HG03139 (cell line): ENCODE measurements around the gene UNC13C.

ENCODE experiments used
- ATAC-seq: cut with Tn5 transposase; IDR thresholded peaks from one replicate; pipeline ENCODE4 v1.9.1; 2021; ENCODE audit not compliant: unreplicated experiment

The UNC13C gene

DNA sequence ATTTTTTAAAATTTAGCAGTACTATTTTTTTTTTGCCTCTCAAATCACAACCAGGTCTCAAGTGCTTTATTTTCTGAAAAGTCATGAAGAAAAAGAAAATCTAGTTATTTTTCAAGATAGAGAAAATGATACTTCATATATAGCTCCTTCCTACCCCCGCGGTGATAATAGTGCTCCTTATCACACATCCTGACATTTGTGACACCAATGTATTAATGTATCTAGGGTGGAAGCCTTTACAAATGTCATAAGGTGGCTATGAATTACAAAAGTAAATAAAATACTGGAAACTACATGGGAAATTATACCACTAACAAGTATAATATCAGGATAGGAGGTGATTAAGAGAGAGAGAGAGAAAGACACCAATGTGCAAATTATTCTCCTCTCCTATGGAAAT lies 582.2 kb downstream of the UNC13C start:
- ATAC-seq: no peak

DNA sequence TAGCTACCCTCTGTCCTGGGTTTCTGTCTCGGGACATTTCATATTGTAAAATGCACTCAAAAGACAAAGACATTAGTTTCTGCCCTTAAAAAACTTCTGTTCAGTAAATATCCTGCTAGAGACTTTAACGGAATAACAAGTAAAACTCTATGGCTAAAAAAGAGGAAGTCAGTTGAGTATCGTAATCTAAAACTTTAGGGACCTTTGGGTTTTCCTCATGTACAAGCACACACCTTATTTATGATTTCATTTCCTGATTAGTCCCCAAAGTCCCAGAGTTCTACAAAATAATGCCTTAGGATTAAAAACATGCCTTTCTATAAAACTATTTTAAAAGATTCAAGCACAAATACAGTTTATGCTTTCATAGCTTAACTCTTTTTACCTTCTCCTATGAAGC lies 585.9 kb downstream of the UNC13C start:
- no peak for ATAC-seq

GRCh38 chr15:54566654-54567053 lies 588.4 kb downstream of the UNC13C start:
- ATAC-seq: no peak

- no peak for ATAC-seq
Observed at GRCh38 chr15:54567408-54568035, 589.3 kb downstream of the UNC13C start.

- no peak for ATAC-seq
Observed at GRCh38 chr15:54568381-54568780, 590.1 kb downstream of the UNC13C start.

DNA sequence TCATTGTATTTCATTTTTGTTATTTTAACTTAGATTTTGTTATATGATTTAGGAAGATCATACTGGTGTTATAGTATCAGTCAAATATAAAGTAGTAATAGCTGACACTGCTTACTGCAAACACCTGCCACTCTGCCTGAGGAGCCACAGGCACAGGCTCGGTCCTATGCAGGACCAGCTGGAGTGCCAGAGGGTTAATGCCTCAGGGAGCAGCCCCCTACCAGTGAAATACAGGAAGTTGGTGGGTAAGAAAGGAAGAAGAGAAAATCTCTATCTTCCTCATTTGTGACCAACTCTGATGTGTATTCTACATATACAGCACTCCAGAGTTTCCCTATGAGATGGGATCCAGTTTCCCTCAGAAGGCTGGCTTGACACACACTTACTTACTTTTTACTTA lies 593.3 kb downstream of the UNC13C start:
- no peak for ATAC-seq

- ATAC-seq: no peak
Observed at GRCh38 chr15:54575586-54575985, 597.3 kb downstream of the UNC13C start.

DNA sequence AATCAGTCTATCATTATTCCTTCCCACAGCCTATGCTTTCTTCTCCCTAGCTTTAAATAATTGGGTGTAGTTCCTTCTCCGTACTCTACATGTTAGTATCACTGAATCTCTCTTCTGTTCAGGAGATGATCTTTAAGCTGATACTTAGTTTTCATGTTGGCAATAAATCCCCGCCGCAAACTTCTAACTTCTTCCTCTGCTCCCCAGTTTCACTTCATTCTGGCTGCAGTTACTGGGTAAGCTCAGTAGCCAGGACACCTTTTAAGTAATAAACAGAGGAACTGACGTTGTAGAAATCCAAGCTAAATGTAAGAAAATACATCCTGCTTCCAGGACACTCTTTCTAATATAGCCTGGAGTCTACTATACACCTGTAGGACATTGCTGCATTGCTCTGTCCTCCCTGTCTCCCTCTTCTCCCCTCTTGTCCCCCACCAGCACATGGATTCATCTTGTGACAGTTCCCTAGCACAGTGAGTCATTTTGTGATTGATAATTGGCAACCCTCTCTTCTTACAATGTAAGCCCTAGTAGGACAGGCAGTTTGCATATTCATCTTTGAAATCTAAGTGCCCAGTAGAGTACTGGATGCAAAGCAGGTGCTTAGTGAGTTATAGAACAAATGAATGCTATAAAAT lies 598.2 kb downstream of the UNC13C start:
- ATAC-seq: no peak

DNA sequence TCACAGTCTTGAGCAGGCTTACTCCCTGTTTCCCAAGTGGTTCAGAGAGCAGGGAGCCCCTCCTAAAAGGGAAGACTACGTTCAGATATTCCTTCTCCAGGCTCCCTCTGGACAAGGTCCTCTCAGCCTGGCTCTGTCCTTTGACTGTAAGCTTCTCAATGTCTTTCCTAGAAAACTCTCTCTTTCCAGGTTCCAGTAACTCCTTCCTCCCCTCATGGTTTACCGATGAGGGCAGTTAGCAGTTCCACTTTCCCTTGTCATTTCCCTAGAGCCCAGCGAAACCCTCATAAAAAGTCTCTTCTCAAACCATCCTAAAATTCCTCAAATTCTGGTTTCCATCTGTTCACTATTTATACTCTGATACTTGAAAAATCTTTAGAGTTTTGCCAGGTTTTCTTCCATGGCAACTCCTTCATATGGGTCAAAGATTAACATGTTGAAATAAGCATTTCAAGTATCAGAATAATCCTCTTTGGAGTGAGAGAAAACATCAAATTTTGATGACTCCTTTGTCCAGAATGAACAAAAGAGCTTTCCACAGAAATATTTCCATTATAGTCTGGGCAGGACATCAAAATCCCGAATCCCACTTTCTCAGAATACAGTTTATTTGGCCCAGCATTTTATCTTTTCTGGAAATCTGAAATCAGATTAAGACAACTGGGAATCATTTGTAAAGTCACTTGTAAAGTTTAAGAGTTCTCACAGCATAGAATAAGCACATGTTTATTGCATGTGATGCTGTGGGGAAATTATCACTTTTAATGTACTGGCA lies 599.4 kb downstream of the UNC13C start:
- ATAC-seq: no peak

GRCh38 chr15:54579855-54580254 lies 601.6 kb downstream of the UNC13C start:
- no peak for ATAC-seq

GRCh38 chr15:54580643-54581042 lies 602.4 kb downstream of the UNC13C start:
- no peak for ATAC-seq

- ATAC-seq: no peak
Observed at GRCh38 chr15:54582863-54583643, 604.8 kb downstream of the UNC13C start.

GRCh38 chr15:54585063-54585462 lies 606.8 kb downstream of the UNC13C start:
- ATAC-seq: no peak

- no peak for ATAC-seq
Observed at GRCh38 chr15:54594115-54594514, 615.9 kb downstream of the UNC13C start.

GRCh38 chr15:54599386-54599785 lies 621.1 kb downstream of the UNC13C start:
- ATAC-seq: no peak

GRCh38 chr15:54605043-54605442 lies 626.8 kb downstream of the UNC13C start:
- no peak for ATAC-seq

- no peak for ATAC-seq
Observed at GRCh38 chr15:54605556-54605955, 627.3 kb downstream of the UNC13C start.

DNA sequence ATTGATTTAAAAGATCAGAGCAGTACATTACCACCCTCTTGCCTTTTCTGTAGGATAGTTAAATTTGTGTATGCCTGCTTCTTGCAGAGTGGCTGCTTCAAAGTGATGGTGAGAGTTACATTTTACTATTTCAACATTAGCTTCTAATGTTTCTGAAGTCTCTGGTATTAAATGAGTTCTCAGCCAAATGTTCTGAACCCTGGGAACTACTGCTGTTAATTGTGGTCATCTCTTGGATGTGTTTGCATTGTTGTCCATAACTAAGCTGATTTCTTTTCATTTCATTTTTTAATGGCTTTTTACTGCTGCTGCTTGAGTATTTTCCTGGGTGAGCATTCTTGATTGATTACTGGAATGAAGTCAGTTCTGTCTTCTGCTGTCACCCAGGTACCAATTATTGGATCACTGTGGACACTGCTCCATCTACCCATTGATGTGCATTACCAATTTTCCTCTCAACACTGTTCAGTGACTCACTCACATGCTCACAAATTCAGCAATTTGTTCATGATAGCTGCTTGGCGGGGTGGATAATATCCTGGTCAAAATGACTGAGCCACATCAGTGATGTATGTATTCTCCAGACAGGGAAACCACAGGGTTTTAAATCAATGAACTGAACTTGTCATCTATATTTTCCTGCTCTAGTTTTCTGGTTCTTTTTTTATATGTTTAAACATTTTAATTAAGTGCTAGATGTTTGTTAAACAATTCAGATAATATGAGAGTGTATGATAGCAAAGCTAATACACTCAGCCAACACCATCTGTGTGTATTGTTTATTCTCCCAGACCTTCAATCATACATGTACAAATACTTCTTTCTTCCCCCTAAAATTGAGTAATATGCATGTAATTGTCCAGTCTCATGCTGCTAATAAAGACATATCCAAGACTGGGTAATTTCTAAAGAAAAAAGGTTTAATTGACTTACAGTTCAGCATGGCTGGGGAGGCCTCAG lies 630.9 kb downstream of the UNC13C start:
- no peak for ATAC-seq

- no peak for ATAC-seq
Observed at GRCh38 chr15:54618120-54618519, 639.9 kb downstream of the UNC13C start.

DNA sequence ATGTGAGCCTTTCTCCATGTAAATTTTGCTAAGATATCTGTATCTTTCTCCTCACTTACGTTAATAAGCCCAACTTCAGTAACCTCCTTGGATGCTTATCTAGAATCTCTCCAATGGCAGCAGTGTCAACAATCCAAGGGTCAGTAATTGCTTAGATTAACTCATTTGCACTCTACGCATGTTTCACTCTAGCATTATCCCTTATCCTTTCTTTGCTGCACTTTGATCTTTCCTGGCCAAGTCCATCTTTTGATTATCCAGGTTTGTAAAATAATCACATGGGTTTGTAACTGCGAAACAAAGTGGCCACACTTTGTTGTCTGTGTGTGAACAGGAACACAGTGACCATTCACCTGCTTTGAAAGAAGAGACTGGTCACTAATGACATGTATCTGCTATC lies 640.9 kb downstream of the UNC13C start:
- no peak for ATAC-seq
